GM19240 (cell line): ENCODE data around the gene TK1.
"Not testable (repeated sequence)": the region's sequence is repeated elsewhere in the genome, so short reads cannot be mapped to it uniquely, and the experiment has no call there.

Source experiments
- DNase-seq: peaks from one replicate; pipeline ENCODE4 v3.0.0; 2011; ENCODE audit warnings: low spot score; ENCODE audit not compliant: insufficient read length

Gene TK1

GRCh38 chr17:78151514-78152008 is 35.3 kb downstream of the TK1 start:
- no peak for DNase-seq

GRCh38 chr17:78148286-78149016 is 38.4 kb downstream of the TK1 start:
- DNase-seq, result no peak

- DNase-seq, result no peak
Observed at GRCh38 chr17:78147315-78147998, 39.4 kb downstream of the TK1 start.

- DNase-seq, result no peak
Observed at GRCh38 chr17:78146881-78147280, 40.0 kb downstream of the TK1 start.

GRCh38 chr17:78146471-78146869 is 40.4 kb downstream of the TK1 start:
- DNase-seq, result no peak

- no peak for DNase-seq
Observed at GRCh38 chr17:78144736-78145641, 41.9 kb downstream of the TK1 start.

GRCh38 chr17:78144147-78144719 is 42.6 kb downstream of the TK1 start:
- no peak for DNase-seq

GRCh38 chr17:78143214-78144146 is 43.4 kb downstream of the TK1 start:
- no peak for DNase-seq

GRCh38 chr17:78142119-78142861 is 44.6 kb downstream of the TK1 start:
- DNase-seq, result no peak

GRCh38 chr17:78141437-78142118 is 45.3 kb downstream of the TK1 start:
- no peak for DNase-seq

- peak; percentile 65 for DNase-seq
Observed at GRCh38 chr17:78140169-78141051, 46.4 kb downstream of the TK1 start.

- not testable (repeated sequence) for DNase-seq
Observed at GRCh38 chr17:78139861-78140168, 47.0 kb downstream of the TK1 start.

GRCh38 chr17:78138204-78139060 is 48.4 kb downstream of the TK1 start:
- no peak for DNase-seq

- no peak for DNase-seq
Observed at GRCh38 chr17:78137392-78138203, 49.3 kb downstream of the TK1 start.

- no peak for DNase-seq
Observed at GRCh38 chr17:78135858-78136500, 50.9 kb downstream of the TK1 start.

- DNase-seq, result no peak
Observed at GRCh38 chr17:78134899-78135385, 51.9 kb downstream of the TK1 start.
